H1 (cell line): ENCODE measurements around the gene POLR2M. TPM values are rescaled to one million over a fixed set of nuclear protein-coding genes. Genes with fewer than 3 reads are reported as not detected.

ENCODE experiments used
- CTCF ChIA-PET: fragments of 300-600 bp; sonication (Branson Sonifier 250); formaldehyde crosslinking; loops from one replicate; lab custom pipeline; 2021; ENCODE audit not compliant: partially characterized antibody; lab: Charles Lee
- POLR2A ChIA-PET: fragments of 300-600 bp; sonication (Branson Sonifier 250); formaldehyde crosslinking; loops from one replicate; lab custom pipeline; 2021; ENCODE audit warnings: inconsistent platforms; ENCODE audit not compliant: partially characterized antibody; lab: Charles Lee
- DNase-seq, 2 experiments: peaks; one replicate each; pipeline versions ENCODE4 v3.0.0 to v3.0.0-alpha.2; 2010 to 2022; ENCODE audit warnings: low spot score in 2 of 2, low read depth in 1 of 2, mixed read lengths in 1 of 2
- FAIRE-seq: peaks from 2 replicates; lab custom pipeline; 2011; peaks lifted over from hg19 to GRCh38; lab: Jason Lieb, UNC
- H2AFZ ChIP-seq: 2 replicates; pipeline ENCODE4 v1.8.1; 2012; ENCODE audit warnings: low read length, inconsistent platforms
- H2AK5ac ChIP-seq: 2 replicates; pipeline ENCODE4 v1.6.1; 2013; ENCODE audit warnings: low read depth, low read length
- H2BK120ac ChIP-seq: replicated peaks from 2 replicates; pipeline ENCODE3; 2013; ENCODE audit warnings: low read depth, low read length, inconsistent platforms
- H2BK12ac ChIP-seq: 2 replicates; pipeline ENCODE4 v1.6.1; 2013; ENCODE audit warnings: low read depth, low read length
- H2BK15ac ChIP-seq: 2 replicates; pipeline ENCODE4 v1.6.1; 2013; ENCODE audit warnings: low read length
- H2BK20ac ChIP-seq: 2 replicates; pipeline ENCODE4 v1.6.1; 2013; ENCODE audit warnings: low read length
- H2BK5ac ChIP-seq: 2 replicates; pipeline ENCODE4 v1.6.1; 2013; ENCODE audit warnings: low read depth, low read length
- H3K14ac ChIP-seq: 2 replicates; pipeline ENCODE4 v1.6.1; 2013; ENCODE audit warnings: inconsistent platforms; ENCODE audit not compliant: insufficient read length
- H3K18ac ChIP-seq: 2 replicates; pipeline ENCODE4 v1.6.1; 2013; ENCODE audit warnings: low read length; ENCODE audit errors: extremely low read depth
- H3K23ac ChIP-seq: 2 replicates; pipeline ENCODE4 v1.6.1; 2013; ENCODE audit warnings: inconsistent platforms; ENCODE audit not compliant: insufficient read length
- H3K23me2 ChIP-seq: 2 replicates; pipeline ENCODE4 v1.6.1; 2013; ENCODE audit warnings: low read depth, low read length
- H3K27ac ChIP-seq: 2 replicates; pipeline ENCODE4 v1.6.1; 2011; ENCODE audit warnings: low read depth, low read length, inconsistent platforms
- H3K27me3 ChIP-seq, 4 experiments: replicated peaks in 1 of 4; 1 replicate in 1 of 4; 2 replicates in 3 of 4; pipeline versions ENCODE4 v1.6.1 to v1.8.1; 2011 to 2013; ENCODE audit warnings: low read length in 3 of 4, mild to moderate bottlenecking in 3 of 4, inconsistent platforms in 2 of 4, mixed read lengths in 2 of 4, moderate library complexity in 1 of 4; ENCODE audit not compliant: control insufficient read depth in 3 of 4, insufficient read depth in 3 of 4; ENCODE audit errors: extremely low read depth in 1 of 4
- H3K36me3 ChIP-seq, 4 experiments: 2 replicates each; pipeline versions ENCODE4 v1.6.1 to v1.8.1; 2011 to 2013; ENCODE audit warnings: mild to moderate bottlenecking in 4 of 4, low read length in 3 of 4, moderate library complexity in 2 of 4, control low read depth in 1 of 4, inconsistent platforms in 1 of 4; ENCODE audit not compliant: insufficient read depth in 4 of 4, control insufficient read depth in 2 of 4
- H3K4ac ChIP-seq: replicated peaks from 2 replicates; pipeline ENCODE3; 2013; ENCODE audit warnings: low read length, low read depth, mixed read lengths, inconsistent platforms; ENCODE audit not compliant: insufficient read length
- H3K4me1 ChIP-seq, 4 experiments: replicated peaks in 1 of 4; 1 replicate in 1 of 4; 2 replicates in 3 of 4; pipeline versions ENCODE4 v1.6.1 to v1.8.1; 2011 to 2013; ENCODE audit warnings: low read length in 3 of 4, inconsistent platforms in 2 of 4, mixed read lengths in 1 of 4; ENCODE audit not compliant: insufficient read depth in 4 of 4, control insufficient read depth in 3 of 4
- H3K4me2 ChIP-seq, 2 experiments: 2 replicates each; pipeline versions ENCODE4 v1.6.1 to v1.8.1; 2011 to 2013; ENCODE audit warnings: low read depth in 2 of 2, low read length in 2 of 2, control low read depth in 1 of 2, inconsistent platforms in 1 of 2, mild to moderate bottlenecking in 1 of 2; ENCODE audit not compliant: insufficient read depth in 1 of 2
- H3K4me3 ChIP-seq, 4 experiments: fragments of 200-600, 300-600 bp in 1 of 4; sonication (generic), shearing (Covaris generic), sonication (Bioruptor Twin) in 1 of 4; 2 replicates each; pipeline versions ENCODE4 v1.5.1 to v1.8.1; 2011 to 2016; ENCODE audit warnings: low read length in 4 of 4, low read depth in 3 of 4, control low read depth in 2 of 4, inconsistent platforms in 2 of 4, mild to moderate bottlenecking in 2 of 4, mixed read lengths in 1 of 4, moderate library complexity in 1 of 4; ENCODE audit not compliant: insufficient read depth in 2 of 4; ENCODE audit errors: extremely low read depth in 1 of 4
- H3K56ac ChIP-seq: replicated peaks from 2 replicates; pipeline ENCODE3; 2013; ENCODE audit warnings: low read depth, mild to moderate bottlenecking, mixed read lengths, low read length, inconsistent platforms; ENCODE audit not compliant: insufficient read length
- H3K79me1 ChIP-seq: 2 replicates; pipeline ENCODE4 v1.6.1; 2013; ENCODE audit warnings: low read depth, low read length, control low read depth
- H3K79me2 ChIP-seq, 2 experiments: 2 replicates each; pipeline versions ENCODE4 v1.6.1 to v1.8.1; 2012 to 2013; ENCODE audit warnings: low read length in 2 of 2, mild to moderate bottlenecking in 2 of 2, inconsistent platforms in 1 of 2; ENCODE audit not compliant: insufficient read depth in 2 of 2, control insufficient read depth in 1 of 2
- H3K9ac ChIP-seq, 4 experiments: replicated peaks in 1 of 4; 1 replicate in 1 of 4; 2 replicates in 3 of 4; pipeline versions ENCODE4 v1.6.1 to v1.8.1; 2011 to 2013; ENCODE audit warnings: low read depth in 3 of 4, low read length in 3 of 4, control low read depth in 2 of 4, mild to moderate bottlenecking in 2 of 4, moderate library complexity in 2 of 4, inconsistent platforms in 1 of 4; ENCODE audit errors: extremely low read depth in 1 of 4
- H3K9me3 ChIP-seq, 2 experiments: 2 replicates each; pipeline versions ENCODE4 v1.6.1 to v1.8.1; 2012 to 2013; ENCODE audit warnings: mild to moderate bottlenecking in 2 of 2, moderate library complexity in 2 of 2, control low read depth in 1 of 2, inconsistent platforms in 1 of 2, low read depth in 1 of 2, low read length in 1 of 2, mixed read lengths in 1 of 2; ENCODE audit not compliant: insufficient read depth in 2 of 2
- H4K20me1 ChIP-seq, 2 experiments: replicated peaks in 1 of 2; 2 replicates each; pipeline versions ENCODE3 to v1.8.1; 2011 to 2013; ENCODE audit warnings: inconsistent platforms in 2 of 2, low read length in 2 of 2, mild to moderate bottlenecking in 1 of 2; ENCODE audit not compliant: insufficient read depth in 2 of 2, control insufficient read depth in 1 of 2
- H4K5ac ChIP-seq: 2 replicates; pipeline ENCODE4 v1.6.1; 2013; ENCODE audit warnings: low read length, low read depth, mixed read lengths, inconsistent platforms; ENCODE audit not compliant: insufficient read length
- H4K8ac ChIP-seq: 2 replicates; pipeline ENCODE4 v1.8.0; 2013; ENCODE audit warnings: mild to moderate bottlenecking, moderate library complexity, low read length, inconsistent platforms; ENCODE audit not compliant: insufficient read depth; ENCODE audit errors: extremely low read depth
- H4K91ac ChIP-seq: replicated peaks from 2 replicates; pipeline ENCODE3; 2013; ENCODE audit warnings: low read length, mixed read lengths, inconsistent platforms; ENCODE audit not compliant: insufficient read length
- CTBP2 ChIP-seq: IDR thresholded peaks from 2 replicates; pipeline ENCODE4 v1.7.0; 2011; ENCODE audit warnings: borderline replicate concordance, mild to moderate bottlenecking, moderate library complexity, mixed read lengths, low read length; ENCODE audit not compliant: insufficient read depth, insufficient read length
- TAF1 ChIP-seq: IDR thresholded peaks from 2 replicates; pipeline ENCODE4 v1.6.1; 2011; ENCODE audit warnings: mild to moderate bottlenecking, low read depth, low read length
- WGBS, 2 experiments: shearing (Covaris generic) in 1 of 2; methylation state at CpG; one replicate each; pipeline versions ENCODE4 v1.1.6 to v1.1.7; 2013 to 2015; ENCODE audit warnings: low lambda C conversion rate in 2 of 2, mixed read lengths in 2 of 2, inconsistent platforms in 1 of 2, low coverage in 1 of 2, missing lambda C conversion rate in 1 of 2; ENCODE audit not compliant: insufficient replicate concordance in 2 of 2, insufficient coverage in 1 of 2, insufficient read length in 1 of 2; ENCODE audit errors: extremely low coverage in 1 of 2, missing lambda C conversion rate in 1 of 2; 5-methylcytosine and 5-hydroxymethylcytosine counted together
- polyA plus RNA-seq, 7 experiments: library from polyadenylated mRNA; depleted of rRNA in 3 of 7; stranded (reverse) in 5 of 7; unstranded in 2 of 7; fragments of >200 nt in 5 of 7; fragments of 200-250 nt in 2 of 7; gene quantifications; 1 replicate in 5 of 7; 2 replicates in 1 of 7; 4 replicates in 1 of 7; pipeline versions ENCODE4 v1.2.1 to v1.2.3, GENCODE V29; 2011 to 2013; ENCODE audit warnings: missing spikeins in 2 of 7, mixed read lengths in 2 of 7
- total RNA-seq: library from RNA; stranded (reverse); fragmentation: NEBNext Ultra II Directional; extraction: Animal tissue kit (Norgen Biotek cat#: 25700); gene quantifications from 2 replicates; pipeline ENCODE4 v1.2.1, GENCODE V29; 2021

The POLR2M gene
- total and polyA plus RNA-seq, 2 of the 8 experiments (the other 6 are each of a cell fraction or from before 2014, with no cell fraction given) = 32.7 to 55.1 TPM

GRCh38 chr15:57738734-57739237 lies 32.3 kb downstream of the POLR2M start:
- H2AFZ ChIP-seq = no peak overlapping the region
- H4K8ac ChIP-seq = no peak overlapping the region
- H3K9me3 ChIP-seq = no peaks in the 10 kb centered on the region
- no peaks in the 10 kb centered on the region for H4K20me1 ChIP-seq
- H2BK120ac ChIP-seq = no peak overlapping the region
- H3K79me2 ChIP-seq = no peaks in the 10 kb centered on the region
- no peak overlapping the region for H2BK12ac ChIP-seq
- H3K4me2 ChIP-seq = no peak overlapping the region
- no peak overlapping the region for H3K23ac ChIP-seq
- H3K23me2 ChIP-seq = no peaks in the 10 kb centered on the region
- no peaks in the 10 kb centered on the region for H3K4me1 ChIP-seq
- H3K18ac ChIP-seq = no peak overlapping the region
- no peak overlapping the region for H4K5ac ChIP-seq
- WGBS, 2 experiments = 88% methylated on average over 1 of the region's 1 CpG; no CpG with 5 or more reads in 1 of the 2 experiments
- H3K56ac ChIP-seq = no peak overlapping the region
- no peak overlapping the region for H3K9ac ChIP-seq
- no peak overlapping the region for H4K91ac ChIP-seq
- no peak for DNase-seq
- no peak overlapping the region for H2BK15ac ChIP-seq
- ChIA-PET CTCF (interaction anchor here (0.7 to 27.9 kb wide), 9 partner anchors 8 to 331 kb away, joined by 3 to 530 read pairs (median 4); no protein-coding TSS in a partner anchor), POLR2A (interaction anchor here (0.6 kb wide), 1 partner anchor 32 kb away, joined by 3 read pairs; the partner anchor contains the start of gene POLR2M)
- H3K4me3 ChIP-seq = no peak overlapping the region
- H2BK20ac ChIP-seq = no peak overlapping the region
- H2AK5ac ChIP-seq = no peak overlapping the region
- no peak overlapping the region for H2BK5ac ChIP-seq
- no peak overlapping the region for H3K4ac ChIP-seq
- H3K79me1 ChIP-seq = no peaks in the 10 kb centered on the region
- FAIRE-seq = no peak
- no peak overlapping the region for H3K14ac ChIP-seq
- H3K27me3 ChIP-seq = no peaks in the 10 kb centered on the region
- no peak overlapping the region for H3K27ac ChIP-seq
- no peaks in the 10 kb centered on the region for H3K36me3 ChIP-seq
- TF ChIP-seq CTBP2 (no peak), TAF1 (no peak)
